GM19193 (cell line): ENCODE data around the gene GRIK3.

Source experiments
- POLR2A ChIP-seq: IDR thresholded peaks from 4 replicates; pipeline ENCODE4 v1.6.1; 2011; ENCODE audit not compliant: insufficient read depth, insufficient read length; ENCODE audit errors: extremely low read depth

GRIK3 gene

DNA sequence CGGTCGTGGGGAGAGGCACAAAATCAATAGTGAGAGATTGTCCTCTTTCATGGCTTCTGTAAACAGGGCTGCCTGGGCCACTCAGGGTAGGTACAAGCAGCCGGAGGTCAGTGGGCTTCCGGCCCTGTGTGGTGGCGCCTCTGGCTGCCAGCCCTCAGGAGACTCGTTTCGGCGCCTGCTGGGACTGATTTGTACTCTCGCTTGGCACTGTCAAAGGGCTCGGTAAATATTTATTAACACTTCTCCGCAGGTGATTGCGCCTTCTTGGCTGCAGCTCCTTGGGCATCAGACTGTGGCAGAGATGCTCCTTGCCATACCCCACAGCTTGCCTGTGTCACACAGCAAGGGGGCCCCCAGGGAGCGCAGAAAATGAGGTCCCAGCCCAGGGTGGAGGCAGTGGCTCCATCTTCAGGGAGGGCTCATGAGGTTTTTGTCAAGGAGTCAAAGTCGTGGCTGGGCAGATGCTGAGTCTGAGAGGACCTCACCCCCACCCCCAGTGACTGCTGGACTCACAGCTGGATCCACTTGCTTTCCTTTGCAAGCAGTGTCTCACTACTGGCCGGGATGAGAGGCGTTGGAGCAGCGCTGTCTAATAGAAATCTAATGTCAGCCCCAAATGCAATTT lies 262.5 kb downstream of the GRIK3 start:
- no peak for TF ChIP-seq POLR2A

DNA sequence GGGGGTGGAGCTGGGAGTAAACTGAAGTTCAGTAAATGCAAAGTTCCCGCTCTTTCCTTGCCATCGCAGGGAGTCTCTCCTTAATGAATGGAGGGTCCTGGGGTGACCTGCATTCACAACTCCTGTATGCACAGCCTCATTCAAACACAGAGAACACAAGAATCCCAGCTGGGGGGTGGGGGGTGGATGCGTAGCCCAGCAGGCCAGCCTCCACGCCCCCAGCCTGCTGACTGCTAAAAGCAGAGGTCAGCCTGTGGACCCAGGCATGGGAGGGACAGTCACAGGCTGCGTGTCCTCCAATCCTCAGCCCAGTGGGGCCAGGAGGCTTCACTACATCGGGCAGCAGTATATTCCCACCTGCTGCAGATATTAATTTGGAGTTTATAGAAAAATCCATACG lies 263.1 kb downstream of the GRIK3 start:
- TF ChIP-seq POLR2A = no peak

- no peak for TF ChIP-seq POLR2A
Measured at GRCh38 chr1:36769886-36770830, 264.2 kb downstream of the GRIK3 start.

DNA sequence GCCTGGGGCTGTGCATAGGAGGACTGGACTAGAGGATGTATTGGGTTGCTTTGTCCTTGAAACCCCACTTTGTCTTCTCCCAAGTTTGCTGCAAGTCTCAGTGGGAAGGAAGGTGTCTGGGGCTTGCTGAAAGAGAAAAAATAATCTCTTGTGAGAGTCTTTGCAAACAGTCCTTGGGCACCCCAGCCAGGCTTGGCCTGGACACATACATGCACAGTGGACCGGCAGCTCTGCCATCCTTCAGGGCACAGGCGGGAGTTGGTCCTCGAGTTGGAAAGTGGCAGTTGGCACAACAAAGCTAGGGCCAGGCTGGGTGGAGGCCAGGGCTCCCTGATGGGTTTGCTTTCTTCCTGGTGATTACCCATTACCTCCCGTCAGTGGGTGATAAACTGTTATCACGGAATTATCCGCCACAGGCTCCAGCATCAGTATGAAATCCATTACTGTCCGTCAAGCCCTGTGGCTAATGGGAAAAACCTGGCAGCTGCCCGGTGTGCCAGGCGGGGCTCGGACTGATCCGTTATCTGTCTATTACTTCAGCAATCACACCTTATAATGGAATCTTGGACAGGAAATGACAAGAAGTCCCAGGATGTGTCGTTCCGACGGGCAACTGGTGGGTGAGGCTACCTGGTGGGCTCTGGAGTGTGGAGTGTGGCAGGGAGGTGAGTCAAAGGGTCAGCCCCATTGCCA lies 265.7 kb downstream of the GRIK3 start:
- TF ChIP-seq POLR2A = no peak

DNA sequence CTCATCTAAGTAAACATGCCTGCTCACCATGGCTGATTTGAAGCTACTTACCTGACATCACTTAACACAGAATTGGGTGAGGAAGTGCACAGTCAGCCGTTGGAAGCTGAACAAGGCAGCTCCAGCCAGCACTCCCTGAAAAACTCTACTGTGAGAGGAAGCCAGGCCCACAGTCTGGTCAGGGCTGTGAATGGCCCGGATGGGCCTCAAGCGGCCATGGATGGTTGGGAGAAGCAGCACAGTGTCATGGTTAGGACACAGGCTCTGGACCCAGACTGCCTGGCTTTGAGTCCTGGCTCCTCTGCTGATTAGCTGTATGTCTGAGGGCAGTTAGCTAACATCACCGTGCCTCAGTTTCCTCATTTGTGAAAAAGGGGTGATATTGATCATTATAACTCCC lies 267.8 kb downstream of the GRIK3 start:
- no peak for TF ChIP-seq POLR2A

DNA sequence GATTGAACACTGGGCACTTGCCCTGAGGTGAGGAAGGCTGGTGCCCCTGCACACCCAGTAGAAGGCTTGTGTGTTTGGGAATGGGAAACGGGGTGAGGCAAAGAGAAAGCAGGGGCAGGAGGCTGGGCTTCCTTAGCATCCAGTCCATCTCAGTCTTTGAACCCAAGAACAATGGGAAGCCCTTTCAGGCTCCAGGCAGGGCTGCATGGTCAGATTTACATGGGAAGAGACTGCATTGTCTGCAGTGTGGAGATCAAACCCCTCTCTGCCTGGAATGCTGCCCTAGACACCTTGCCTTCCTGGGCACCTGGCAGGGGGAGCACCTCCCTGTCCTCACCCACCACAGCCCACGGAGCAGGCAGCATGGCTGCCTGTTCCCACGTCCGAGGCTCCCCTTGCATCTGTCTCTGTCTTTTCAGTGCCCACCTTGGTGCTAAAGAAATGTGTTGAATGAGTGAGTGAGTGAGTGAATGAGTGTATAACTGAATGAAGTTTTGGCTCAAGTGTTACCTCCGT lies 268.5 kb downstream of the GRIK3 start:
- no peak for TF ChIP-seq POLR2A

- no peak for TF ChIP-seq POLR2A
Measured at GRCh38 chr1:36764798-36765197, 269.5 kb downstream of the GRIK3 start.

DNA sequence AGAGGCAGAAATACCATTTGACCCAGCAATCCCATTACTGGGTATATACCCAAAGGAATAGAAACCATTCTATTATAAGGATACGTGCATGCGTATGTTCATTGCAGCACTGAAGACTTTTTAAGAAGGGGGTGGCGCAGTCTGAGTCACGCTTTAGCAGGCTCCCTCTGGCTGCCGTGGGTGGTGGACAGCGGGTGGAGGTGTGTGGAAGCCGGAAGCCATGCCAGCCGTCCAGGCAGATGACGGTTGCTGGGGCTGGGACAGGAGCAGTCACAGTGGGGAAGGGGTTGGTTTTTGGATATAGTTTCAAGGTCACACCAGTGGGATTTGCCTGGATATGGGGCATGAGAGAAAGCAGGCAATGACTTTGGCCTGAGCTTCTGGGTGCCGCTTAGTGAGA lies 270.5 kb downstream of the GRIK3 start:
- no peak for TF ChIP-seq POLR2A

GRCh38 chr1:36762174-36762573 lies 272.1 kb downstream of the GRIK3 start:
- TF ChIP-seq POLR2A = no peak

DNA sequence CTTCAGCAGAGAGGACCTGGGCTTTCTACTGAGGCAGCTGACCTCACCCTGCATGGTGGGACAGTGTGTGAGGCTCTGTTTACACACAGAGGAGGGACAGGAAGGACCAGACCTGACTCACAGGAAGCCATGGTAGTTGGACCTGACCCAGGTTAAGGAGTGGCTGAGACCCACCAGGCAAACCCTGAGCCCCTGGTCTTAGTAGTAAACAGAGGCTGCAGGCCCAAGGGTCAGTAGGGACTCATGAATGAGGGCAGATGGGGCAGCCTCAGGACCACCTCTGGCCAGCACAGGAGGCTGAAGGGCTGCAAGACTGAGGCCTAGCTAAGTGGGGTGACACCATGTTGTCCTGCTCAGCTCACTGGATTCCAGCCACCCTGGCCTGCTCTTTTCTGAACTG lies 273.2 kb downstream of the GRIK3 start:
- TF ChIP-seq POLR2A = no peak

GRCh38 chr1:36760081-36760480 lies 274.2 kb downstream of the GRIK3 start:
- TF ChIP-seq POLR2A = no peak

DNA sequence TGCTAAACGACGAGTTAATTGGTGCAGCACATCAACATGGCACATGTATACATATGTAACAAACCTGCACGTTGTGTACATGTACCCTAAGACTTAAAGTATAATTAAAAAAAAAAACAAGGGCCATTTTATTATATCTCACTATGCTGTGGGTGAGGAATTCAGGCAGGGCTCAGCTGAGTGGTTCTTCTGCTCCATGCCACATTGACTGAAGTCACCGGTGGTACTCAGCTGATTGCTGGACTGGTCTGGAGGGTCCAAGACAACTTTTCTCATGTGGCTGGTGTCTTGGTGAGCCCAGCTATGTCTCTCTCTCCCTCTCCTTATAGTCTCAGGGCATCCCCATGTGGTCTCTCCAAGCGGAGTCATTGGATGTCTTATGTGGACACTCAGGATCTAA lies 275.0 kb downstream of the GRIK3 start:
- no peak for TF ChIP-seq POLR2A

GRCh38 chr1:36755303-36756230 lies 278.7 kb downstream of the GRIK3 start:
- TF ChIP-seq POLR2A = no peak

DNA sequence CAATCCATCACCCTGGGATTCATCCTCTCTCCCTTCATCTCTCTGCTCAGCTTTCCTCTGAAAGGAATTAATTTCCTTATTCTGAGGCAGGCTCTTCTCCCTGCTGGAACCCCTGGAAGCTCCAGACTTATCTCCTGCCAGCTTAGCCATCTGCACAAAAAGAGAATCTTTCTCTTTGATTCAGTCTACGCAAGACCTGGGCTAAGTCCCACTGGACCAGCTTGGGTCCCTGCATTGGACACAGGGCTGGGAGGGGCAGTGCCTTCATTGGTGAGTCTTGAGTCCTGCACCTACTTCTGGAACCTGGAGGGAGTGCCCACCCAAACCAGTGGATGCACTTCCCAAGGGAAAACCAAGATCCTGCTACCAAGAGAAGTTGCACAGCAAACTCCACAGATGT lies 279.9 kb downstream of the GRIK3 start:
- no peak for TF ChIP-seq POLR2A
